AG04449 (cell line): Measurements from ENCODE around the gene LYRM7.
"Not testable (repeated sequence)": the region's sequence is repeated elsewhere in the genome, so short reads cannot be mapped to it uniquely, and the experiment has no call there.

Source experiments
- CTCF ChIA-PET: fragments of 350-600 bp; formaldehyde crosslinking; extraction: SDS; loops from one replicate; lab custom pipeline; 2021; ENCODE audit warnings: antibody characterized with exemption; lab: Yijun Ruan, JAX
- POLR2A ChIA-PET: fragments of 400-600, 350-600 bp; formaldehyde crosslinking; extraction: SDS; loops from one replicate; lab custom pipeline; 2020; ENCODE audit warnings: antibody characterized with exemption, inconsistent platforms; lab: Yijun Ruan, JAX
- DNase-seq: peaks from one replicate; pipeline ENCODE4 v3.0.0-alpha.2; 2010; ENCODE audit warnings: low read depth, low spot score
- H3K4me3 ChIP-seq: 2 replicates; pipeline ENCODE4 v1.5.1; 2011; ENCODE audit warnings: low read depth, mild to moderate bottlenecking, control low read depth, low read length
- CTCF ChIP-seq: IDR thresholded peaks from one replicate; pipeline ENCODE4 v1.5.1; 2011; ENCODE audit warnings: mild to moderate bottlenecking, moderate library complexity, low read length, control low read depth, inconsistent platforms; ENCODE audit not compliant: insufficient read depth; ENCODE audit errors: missing control alignments

Gene LYRM7

GRCh38 chr5:131242728-131243255 is 72.0 kb downstream of the LYRM7 start:
- ChIA-PET POLR2A (no interaction called here), CTCF (no interaction called here)
- peak; percentile 82 for DNase-seq
- H3K4me3 ChIP-seq = no peak overlapping the region
- TF ChIP-seq CTCF = no peak

- ChIA-PET POLR2A (no interaction called here), CTCF (no interaction called here)
- no peak for TF ChIP-seq CTCF
- H3K4me3 ChIP-seq = no peak overlapping the region
- DNase-seq = no peak
Observed at GRCh38 chr5:131245312-131245711, 74.6 kb downstream of the LYRM7 start.

GRCh38 chr5:131245948-131246347 is 75.2 kb downstream of the LYRM7 start:
- no peak overlapping the region for H3K4me3 ChIP-seq
- CTCF ChIA-PET = no interaction called here
- POLR2A ChIA-PET = no interaction called here
- TF ChIP-seq CTCF = no peak
- no peak for DNase-seq

GRCh38 chr5:131246504-131246903 is 75.8 kb downstream of the LYRM7 start:
- CTCF ChIA-PET = no interaction called here
- H3K4me3 ChIP-seq = no peak overlapping the region
- no peak for TF ChIP-seq CTCF
- no peak for DNase-seq
- POLR2A ChIA-PET = no interaction called here

- DNase-seq = no peak
- H3K4me3 ChIP-seq = no peak overlapping the region
- CTCF ChIA-PET = interaction anchor here (0.6 kb wide), 1 partner anchor 14 kb away, joined by 3 read pairs; no protein-coding TSS in a partner anchor
- POLR2A ChIA-PET = no interaction called here
- TF ChIP-seq CTCF = no peak
Observed at GRCh38 chr5:131250751-131251475, 80.2 kb downstream of the LYRM7 start.

GRCh38 chr5:131252824-131253171 is 82.1 kb downstream of the LYRM7 start:
- no peak overlapping the region for H3K4me3 ChIP-seq
- no peak for TF ChIP-seq CTCF
- no peak for DNase-seq
- CTCF ChIA-PET = no interaction called here
- POLR2A ChIA-PET = no interaction called here

- DNase-seq, POLR2A ChIA-PET, H3K4me3 ChIP-seq: not testable (repeated sequence)
- CTCF ChIA-PET = interaction anchor here (1.0 kb wide), 1 partner anchor 12 kb away, joined by 3 read pairs; no protein-coding TSS in a partner anchor
Observed at GRCh38 chr5:131254025-131254424, 83.3 kb downstream of the LYRM7 start.
